Fibroblast of peridontal ligament (primary cell): ENCODE measurements around the gene GRIN2A.

Experiments used
- DNase-seq: peaks from one replicate; pipeline ENCODE4 v3.0.0-alpha.2; 2010; ENCODE audit errors: extremely low read depth

GRIN2A gene

GRCh38 chr16:10182222-10183053 lies at the start of gene GRIN2A:
Gene GRIN2A (minus strand): TSS chr16:10182428. CDS start chr16:10180411, 2,017 bp downstream.
- no peak for DNase-seq

GRCh38 chr16:10231563-10231962 lies 49.3 kb upstream of the GRIN2A start:
- DNase-seq, result no peak

GRCh38 chr16:10228779-10229178 lies 46.6 kb upstream of the GRIN2A start:
- no peak for DNase-seq

GRCh38 chr16:10226987-10227306 lies 44.7 kb upstream of the GRIN2A start:
- DNase-seq, result no peak

GRCh38 chr16:10226141-10226986 lies 44.1 kb upstream of the GRIN2A start:
- no peak for DNase-seq

GRCh38 chr16:10225653-10226052 lies 43.4 kb upstream of the GRIN2A start:
- no peak for DNase-seq

- no peak for DNase-seq
These were observed 42.6 kb upstream of the GRIN2A start for GRCh38 chr16:10224850-10225249.

- no peak for DNase-seq
These were observed 38.7 kb upstream of the GRIN2A start for GRCh38 chr16:10220942-10221341.

GRCh38 chr16:10219742-10220141 lies 37.5 kb upstream of the GRIN2A start:
- DNase-seq, result no peak

- DNase-seq, result no peak
These were observed 36.4 kb upstream of the GRIN2A start for GRCh38 chr16:10218490-10219206.

GRCh38 chr16:10213748-10214147 lies 31.5 kb upstream of the GRIN2A start:
- no peak for DNase-seq

GRCh38 chr16:10210944-10211343 lies 28.7 kb upstream of the GRIN2A start:
- DNase-seq, result no peak

- no peak for DNase-seq
These were observed 24.6 kb upstream of the GRIN2A start for GRCh38 chr16:10206865-10207264.

- no peak for DNase-seq
These were observed 24.0 kb upstream of the GRIN2A start for GRCh38 chr16:10206215-10206614.

GRCh38 chr16:10205688-10206087 lies 23.5 kb upstream of the GRIN2A start:
- DNase-seq, result no peak

GRCh38 chr16:10202649-10203048 lies 20.4 kb upstream of the GRIN2A start:
- no peak for DNase-seq

GRCh38 chr16:10200637-10201586 lies 18.7 kb upstream of the GRIN2A start:
- DNase-seq, result no peak

- DNase-seq, result no peak
These were observed 14.8 kb upstream of the GRIN2A start for GRCh38 chr16:10196999-10197398.

GRCh38 chr16:10191096-10191495 lies 8.9 kb upstream of the GRIN2A start:
- DNase-seq, result no peak

- DNase-seq, result no peak
These were observed 7.7 kb upstream of the GRIN2A start for GRCh38 chr16:10189861-10190390.

- no peak for DNase-seq
These were observed 6.0 kb upstream of the GRIN2A start for GRCh38 chr16:10188236-10188635.
